OCI-M1 (cell line): ENCODE data around the gene PTPRN2.
"Not testable (repeated sequence)": the region's sequence is repeated elsewhere in the genome, so short reads cannot be mapped to it uniquely, and the experiment has no call there.

ENCODE experiments used
- DNase-seq: peaks from one replicate; lab custom pipeline; 2025; lab: John Stamatoyannopoulos, UW

Gene PTPRN2

GRCh38 chr7:157605638-157606037 lies 982.0 kb downstream of the PTPRN2 start:
- no peak for DNase-seq

- no peak for DNase-seq
These were observed 982.8 kb downstream of the PTPRN2 start for GRCh38 chr7:157604661-157605381.

- no peak for DNase-seq
These were observed 983.9 kb downstream of the PTPRN2 start for GRCh38 chr7:157603716-157604115.

- no peak for DNase-seq
These were observed 984.6 kb downstream of the PTPRN2 start for GRCh38 chr7:157603005-157603404.

- no peak for DNase-seq
These were observed 985.0 kb downstream of the PTPRN2 start for GRCh38 chr7:157602581-157602980.

GRCh38 chr7:157602156-157602555 lies 985.5 kb downstream of the PTPRN2 start:
- no peak for DNase-seq

GRCh38 chr7:157601530-157601929 lies 986.1 kb downstream of the PTPRN2 start:
- DNase-seq = no peak

- no peak for DNase-seq
These were observed 988.1 kb downstream of the PTPRN2 start for GRCh38 chr7:157599491-157599890.

GRCh38 chr7:157597562-157597961 lies 990.1 kb downstream of the PTPRN2 start:
- no peak for DNase-seq

GRCh38 chr7:157596881-157597280 lies 990.7 kb downstream of the PTPRN2 start:
- DNase-seq = no peak

GRCh38 chr7:157596471-157596870 lies 991.2 kb downstream of the PTPRN2 start:
- DNase-seq = no peak

GRCh38 chr7:157596026-157596425 lies 991.6 kb downstream of the PTPRN2 start:
- no peak for DNase-seq

- DNase-seq = no peak
These were observed 992.4 kb downstream of the PTPRN2 start for GRCh38 chr7:157595086-157595855.

GRCh38 chr7:157594306-157594705 lies 993.3 kb downstream of the PTPRN2 start:
- DNase-seq = no peak

GRCh38 chr7:157593541-157593940 lies 994.1 kb downstream of the PTPRN2 start:
- DNase-seq = no peak

- not testable (repeated sequence) for DNase-seq
These were observed 994.8 kb downstream of the PTPRN2 start for GRCh38 chr7:157592636-157593320.

GRCh38 chr7:157590526-157590925 lies 997.1 kb downstream of the PTPRN2 start:
- DNase-seq = no peak

GRCh38 chr7:157589680-157590079 lies 997.9 kb downstream of the PTPRN2 start:
- DNase-seq = no peak

- DNase-seq = no peak
These were observed 999.6 kb downstream of the PTPRN2 start for GRCh38 chr7:157587805-157588560.

GRCh38 chr7:157587051-157587804 lies 1000.4 kb downstream of the PTPRN2 start:
- DNase-seq = no peak

- DNase-seq = no peak
These were observed 1001.1 kb downstream of the PTPRN2 start for GRCh38 chr7:157586426-157586955.
